ENCODE data around the gene SMIM41. TPM values are rescaled to one million over a fixed set of nuclear protein-coding genes. Genes with fewer than 3 reads are reported as not detected.

Gene SMIM41
- total RNA-seq, 1 donor from 2014 or later = 4.3 TPM

GRCh38 chr12:52063082-52063924 lies 16.2 kb upstream of the SMIM41 start:
- no peak overlapping the region for H3K4me3 ChIP-seq
- ATAC-seq (no peak), DNase-seq (no peak)
- no peak for TF ChIP-seq CTCF (IDR thresholded peaks at IDR 0.05)
- intact Hi-C loops (cut with DNase I) = no loop called here
- peaks cover 8% of the 10 kb centered on the region for H3K4me1 ChIP-seq
- peaks cover 15% of the 10 kb centered on the region for H3K36me3 ChIP-seq
- no peaks in the 10 kb centered on the region for H3K27me3 ChIP-seq (ENCODE audit: low read depth)
- no peaks in the 10 kb centered on the region for H3K9me3 ChIP-seq
- H3K27ac ChIP-seq = no peak overlapping the region

GRCh38 chr12:52063981-52064649 lies 15.4 kb upstream of the SMIM41 start:
- DNase-seq (no peak), ATAC-seq (no peak)
- no peak for TF ChIP-seq CTCF (IDR thresholded peaks at IDR 0.05)
- Histone ChIP-seq H3K4me1 (peaks cover under 1% of the 10 kb centered on the region), H3K27ac (no peak overlapping the region), H3K9me3 (no peaks in the 10 kb centered on the region), H3K36me3 (peaks cover 7% of the 10 kb centered on the region), H3K27me3 (ENCODE audit: low read depth) (no peaks in the 10 kb centered on the region), H3K4me3 (no peak overlapping the region)
- intact Hi-C loops (cut with DNase I) = no loop called here

GRCh38 chr12:52066346-52067080 lies 13.0 kb upstream of the SMIM41 start:
- H3K36me3 ChIP-seq = no peaks in the 10 kb centered on the region
- no peaks in the 10 kb centered on the region for H3K9me3 ChIP-seq
- peaks cover 13% of the 10 kb centered on the region for H3K4me1 ChIP-seq
- DNase-seq (no peak), ATAC-seq (no peak)
- no peak overlapping the region for H3K4me3 ChIP-seq
- no peak overlapping the region for H3K27ac ChIP-seq
- H3K27me3 ChIP-seq (ENCODE audit: low read depth) = no peaks in the 10 kb centered on the region
- no peak for TF ChIP-seq CTCF (IDR thresholded peaks at IDR 0.05)
- intact Hi-C loops (cut with DNase I) = no loop called here

- H3K9me3 ChIP-seq = no peaks in the 10 kb centered on the region
- no peak for TF ChIP-seq CTCF (IDR thresholded peaks at IDR 0.05)
- ATAC-seq = no peak
- DNase-seq = no peak
- no peak overlapping the region for H3K4me3 ChIP-seq
- H3K36me3 ChIP-seq = peaks cover 1% of the 10 kb centered on the region
- H3K27ac ChIP-seq = no peak overlapping the region
- H3K4me1 ChIP-seq = peaks cover 15% of the 10 kb centered on the region
- no peaks in the 10 kb centered on the region for H3K27me3 ChIP-seq (ENCODE audit: low read depth)
- intact Hi-C loops (cut with DNase I) = no loop called here
Observed at GRCh38 chr12:52067081-52067374, 12.5 kb upstream of the SMIM41 start.

GRCh38 chr12:52069327-52070184 lies 9.9 kb upstream of the SMIM41 start, which contains the start of gene ATG101:
TSS of gene ATG101 (plus strand) at chr12:52069978. CDS start at chr12:52073651, 3,673 bp downstream.
- H3K36me3 ChIP-seq = peaks cover 25% of the 10 kb centered on the region
- DNase-seq = peak; percentile 93
- peak; percentile 79 for TF ChIP-seq CTCF (IDR thresholded peaks at IDR 0.05)
- peak within 1 kb of the TSS; percentile 95 for H3K27ac ChIP-seq
- no peaks in the 10 kb centered on the region for H3K9me3 ChIP-seq
- intact Hi-C loops (cut with DNase I) = no loop called here
- H3K27me3 ChIP-seq (ENCODE audit: low read depth) = no peaks in the 10 kb centered on the region
- peak; percentile 98 to 99 for ATAC-seq
- H3K4me3 ChIP-seq = peak within 1 kb of the TSS; percentile 94
- H3K4me1 ChIP-seq = peaks cover 34% of the 10 kb centered on the region

All from lower lobe of right lung (tissue), 2 donors.